ENCODE results near the gene DDA1. TPM values are rescaled to one million over a fixed set of nuclear protein-coding genes. Genes with fewer than 3 reads are reported as not detected.

DDA1 gene
- total RNA-seq, 1 experiment from 2014 or later, result 42.8 TPM

- no peak for TF ChIP-seq TP53 (CRISPR knock-in tag; IDR thresholded peaks at IDR 0.05)
- peak; percentile 72; the same call in 1 of the 2 replicates for TF ChIP-seq ATF1 (CRISPR knock-in tag; IDR thresholded peaks at IDR 0.05)
- TF ChIP-seq NR3C1 (CRISPR knock-in tag; conservative IDR thresholded peaks at IDR 0.05; ENCODE audit: low read depth), result no peak
- TF ChIP-seq, protein P1, sequence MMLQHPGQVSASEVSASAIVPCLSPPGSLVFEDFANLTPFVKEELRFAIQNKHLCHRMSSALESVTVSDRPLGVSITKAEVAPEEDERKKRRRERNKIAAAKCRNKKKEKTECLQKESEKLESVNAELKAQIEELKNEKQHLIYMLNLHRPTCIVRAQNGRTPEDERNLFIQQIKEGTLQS (CRISPR knock-in tag; conservative IDR thresholded peaks at IDR 0.05), result no peak
- TF ChIP-seq FOXP1 (CRISPR knock-in tag; IDR thresholded peaks at IDR 0.05; ENCODE audit: borderline replicate concordance), result no peak; the same call in 1 of the 2 replicates
- TF ChIP-seq NR1H2 (CRISPR knock-in tag; IDR thresholded peaks at IDR 0.05), result no peak
- TF ChIP-seq, protein P2, sequence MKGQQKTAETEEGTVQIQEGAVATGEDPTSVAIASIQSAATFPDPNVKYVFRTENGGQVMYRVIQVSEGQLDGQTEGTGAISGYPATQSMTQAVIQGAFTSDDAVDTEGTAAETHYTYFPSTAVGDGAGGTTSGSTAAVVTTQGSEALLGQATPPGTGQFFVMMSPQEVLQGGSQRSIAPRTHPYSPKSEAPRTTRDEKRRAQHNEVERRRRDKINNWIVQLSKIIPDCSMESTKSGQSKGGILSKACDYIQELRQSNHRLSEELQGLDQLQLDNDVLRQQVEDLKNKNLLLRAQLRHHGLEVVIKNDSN (CRISPR knock-in tag; IDR thresholded peaks at IDR 0.05), result no peak; the same call in 1 of the 2 replicates
- no peak for TF ChIP-seq JUN (CRISPR knock-in tag; IDR thresholded peaks at IDR 0.05)
- TF ChIP-seq GABPB1 (CRISPR knock-in tag; IDR thresholded peaks at IDR 0.05), result 0 out of 2 replicates have a peak, but pooled peaks have one; percentile 31
- no peak for TF ChIP-seq SMAD4 (CRISPR knock-in tag; IDR thresholded peaks at IDR 0.05)
- TF ChIP-seq OVOL2 (CRISPR knock-in tag; IDR thresholded peaks at IDR 0.05; ENCODE audit: borderline replicate concordance), result no peak
- TF ChIP-seq, protein P3, sequence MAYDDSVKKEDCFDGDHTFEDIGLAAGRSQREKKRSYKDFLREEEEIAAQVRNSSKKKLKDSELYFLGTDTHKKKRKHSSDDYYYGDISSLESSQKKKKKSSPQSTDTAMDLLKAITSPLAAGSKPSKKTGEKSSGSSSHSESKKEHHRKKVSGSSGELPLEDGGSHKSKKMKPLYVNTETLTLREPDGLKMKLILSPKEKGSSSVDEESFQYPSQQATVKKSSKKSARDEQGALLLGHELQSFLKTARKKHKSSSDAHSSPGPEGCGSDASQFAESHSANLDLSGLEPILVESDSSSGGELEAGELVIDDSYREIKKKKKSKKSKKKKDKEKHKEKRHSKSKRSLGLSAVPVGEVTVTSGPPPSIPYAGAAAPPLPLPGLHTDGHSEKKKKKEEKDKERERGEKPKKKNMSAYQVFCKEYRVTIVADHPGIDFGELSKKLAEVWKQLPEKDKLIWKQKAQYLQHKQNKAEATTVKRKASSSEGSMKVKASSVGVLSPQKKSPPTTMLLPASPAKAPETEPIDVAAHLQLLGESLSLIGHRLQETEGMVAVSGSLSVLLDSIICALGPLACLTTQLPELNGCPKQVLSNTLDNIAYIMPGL (CRISPR knock-in tag; IDR thresholded peaks at IDR 0.05), result peak; percentile 39; the same call in 1 of the 2 replicates
- no peak for TF ChIP-seq STAT6 (CRISPR knock-in tag; conservative IDR thresholded peaks at IDR 0.05; ENCODE audit: low read depth)
- no peak for TF ChIP-seq RORB (CRISPR knock-in tag; IDR thresholded peaks at IDR 0.05)
- TF ChIP-seq ZNF232 (CRISPR knock-in tag; IDR thresholded peaks at IDR 0.05), result no peak
- TF ChIP-seq E2F5 (CRISPR knock-in tag; IDR thresholded peaks at IDR 0.05), result no peak
- TF ChIP-seq MYBL2 (CRISPR knock-in tag; IDR thresholded peaks at IDR 0.05), result peak; percentile 11; the same call in 1 of the 2 replicates
- TF ChIP-seq, protein P4, sequence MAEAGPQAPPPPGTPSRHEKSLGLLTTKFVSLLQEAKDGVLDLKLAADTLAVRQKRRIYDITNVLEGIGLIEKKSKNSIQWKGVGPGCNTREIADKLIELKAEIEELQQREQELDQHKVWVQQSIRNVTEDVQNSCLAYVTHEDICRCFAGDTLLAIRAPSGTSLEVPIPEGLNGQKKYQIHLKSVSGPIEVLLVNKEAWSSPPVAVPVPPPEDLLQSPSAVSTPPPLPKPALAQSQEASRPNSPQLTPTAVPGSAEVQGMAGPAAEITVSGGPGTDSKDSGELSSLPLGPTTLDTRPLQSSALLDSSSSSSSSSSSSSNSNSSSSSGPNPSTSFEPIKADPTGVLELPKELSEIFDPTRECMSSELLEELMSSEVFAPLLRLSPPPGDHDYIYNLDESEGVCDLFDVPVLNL (CRISPR knock-in tag; IDR thresholded peaks at IDR 0.05; ENCODE audit: borderline replicate concordance, low read depth), result no peak
- no peak for TF ChIP-seq NFYB (CRISPR knock-in tag; conservative IDR thresholded peaks at IDR 0.05; ENCODE audit: low read depth)
- no peak for TF ChIP-seq TEAD1 (CRISPR knock-in tag; IDR thresholded peaks at IDR 0.05)
- no peak for TF ChIP-seq SMAD3 (CRISPR knock-in tag; IDR thresholded peaks at IDR 0.05; ENCODE audit: borderline replicate concordance)
- TF ChIP-seq, protein P5, sequence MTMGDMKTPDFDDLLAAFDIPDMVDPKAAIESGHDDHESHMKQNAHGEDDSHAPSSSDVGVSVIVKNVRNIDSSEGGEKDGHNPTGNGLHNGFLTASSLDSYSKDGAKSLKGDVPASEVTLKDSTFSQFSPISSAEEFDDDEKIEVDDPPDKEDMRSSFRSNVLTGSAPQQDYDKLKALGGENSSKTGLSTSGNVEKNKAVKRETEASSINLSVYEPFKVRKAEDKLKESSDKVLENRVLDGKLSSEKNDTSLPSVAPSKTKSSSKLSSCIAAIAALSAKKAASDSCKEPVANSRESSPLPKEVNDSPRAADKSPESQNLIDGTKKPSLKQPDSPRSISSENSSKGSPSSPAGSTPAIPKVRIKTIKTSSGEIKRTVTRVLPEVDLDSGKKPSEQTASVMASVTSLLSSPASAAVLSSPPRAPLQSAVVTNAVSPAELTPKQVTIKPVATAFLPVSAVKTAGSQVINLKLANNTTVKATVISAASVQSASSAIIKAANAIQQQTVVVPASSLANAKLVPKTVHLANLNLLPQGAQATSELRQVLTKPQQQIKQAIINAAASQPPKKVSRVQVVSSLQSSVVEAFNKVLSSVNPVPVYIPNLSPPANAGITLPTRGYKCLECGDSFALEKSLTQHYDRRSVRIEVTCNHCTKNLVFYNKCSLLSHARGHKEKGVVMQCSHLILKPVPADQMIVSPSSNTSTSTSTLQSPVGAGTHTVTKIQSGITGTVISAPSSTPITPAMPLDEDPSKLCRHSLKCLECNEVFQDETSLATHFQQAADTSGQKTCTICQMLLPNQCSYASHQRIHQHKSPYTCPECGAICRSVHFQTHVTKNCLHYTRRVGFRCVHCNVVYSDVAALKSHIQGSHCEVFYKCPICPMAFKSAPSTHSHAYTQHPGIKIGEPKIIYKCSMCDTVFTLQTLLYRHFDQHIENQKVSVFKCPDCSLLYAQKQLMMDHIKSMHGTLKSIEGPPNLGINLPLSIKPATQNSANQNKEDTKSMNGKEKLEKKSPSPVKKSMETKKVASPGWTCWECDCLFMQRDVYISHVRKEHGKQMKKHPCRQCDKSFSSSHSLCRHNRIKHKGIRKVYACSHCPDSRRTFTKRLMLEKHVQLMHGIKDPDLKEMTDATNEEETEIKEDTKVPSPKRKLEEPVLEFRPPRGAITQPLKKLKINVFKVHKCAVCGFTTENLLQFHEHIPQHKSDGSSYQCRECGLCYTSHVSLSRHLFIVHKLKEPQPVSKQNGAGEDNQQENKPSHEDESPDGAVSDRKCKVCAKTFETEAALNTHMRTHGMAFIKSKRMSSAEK (CRISPR knock-in tag; IDR thresholded peaks at IDR 0.05; ENCODE audit: borderline replicate concordance), result no peak
- no peak for TF ChIP-seq NFATC4 (CRISPR knock-in tag; IDR thresholded peaks at IDR 0.05)
- TF ChIP-seq USF2 (CRISPR knock-in tag; IDR thresholded peaks at IDR 0.05), result no peak; the same call in 1 of the 2 replicates
- no peak for TF ChIP-seq ZNF138 (CRISPR knock-in tag; conservative IDR thresholded peaks at IDR 0.05)
- 0 out of 2 replicates have a peak, but pooled peaks have one; percentile 4 for TF ChIP-seq RELA (CRISPR knock-in tag; IDR thresholded peaks at IDR 0.05; ENCODE audit: borderline replicate concordance)
Measured at GRCh38 chr19:17337675-17338432, 28.5 kb downstream of the DDA1 start (continued).
